Cardiac muscle cell (in vitro differentiated cells and primary cell): ENCODE measurements around the gene RAD51D. TPM values are rescaled to one million over a fixed set of nuclear protein-coding genes. Genes with fewer than 3 reads are reported as not detected.
"Not testable (repeated sequence)": the region's sequence is repeated elsewhere in the genome, so short reads cannot be mapped to it uniquely, and the experiment has no call there.

Experiments used
- DNase-seq, 2 donors: peaks; one replicate each; pipeline versions ENCODE4 v3.0.0 to v3.0.0-alpha.2; 2010 to 2017; ENCODE audit warnings: low read depth in 1 of 2, low spot score in 1 of 2
- H3K27ac ChIP-seq: fragments of 200-600 bp; sonication (generic); 2 replicates; pipeline ENCODE4 v1.5.1; 2016
- H3K27me3 ChIP-seq: fragments of 200-600 bp; sonication (generic); 2 replicates; pipeline ENCODE4 v1.6.0; 2016; ENCODE audit warnings: control low read depth
- H3K36me3 ChIP-seq: fragments of 200-600 bp; sonication (generic); 2 replicates; pipeline ENCODE4 v1.5.1; 2016; ENCODE audit warnings: control low read depth
- H3K4me1 ChIP-seq: fragments of 200-600 bp; sonication (generic); 2 replicates; pipeline ENCODE4 v1.8.1; 2017; ENCODE audit warnings: low read depth, mild to moderate bottlenecking, mixed run types
- H3K4me3 ChIP-seq: fragments of 200-600 bp; sonication (generic); 2 replicates; pipeline ENCODE4 v1.5.1; 2016; ENCODE audit warnings: mild to moderate bottlenecking
- H3K9me3 ChIP-seq: fragments of 200-600 bp; sonication (generic); 2 replicates; pipeline ENCODE4 v1.5.1; 2017; ENCODE audit warnings: low read depth, mild to moderate bottlenecking, control low read depth
- CTCF ChIP-seq: IDR thresholded peaks from 2 replicates; pipeline ENCODE4 v1.5.1; 2012; ENCODE audit warnings: low read depth, mild to moderate bottlenecking, low read length
- polyA plus RNA-seq: library from polyadenylated mRNA; unstranded; fragments of >200 nt; fragmentation: Nextera tagmentation; extraction: Ambion mirVana; gene quantifications from 2 replicates; pipeline ENCODE4 v1.2.1, GENCODE V29; 2016
- total RNA-seq: library from RNA; depleted of rRNA; stranded (reverse); fragments of >200 nt; gene quantifications from 2 replicates; pipeline ENCODE4 v1.2.3, GENCODE V29; 2016

RAD51D gene
- total and polyA plus RNA-seq, 2 experiments from 2014 or later, result 5.8 to 14.0 TPM

GRCh38 chr17:35101036-35101435, 18.6 kb downstream of the RAD51D start:
- H3K27me3 ChIP-seq, result no peaks in the 10 kb centered on the region
- DNase-seq, result no peak
- no peak overlapping the region for H3K4me3 ChIP-seq
- no peaks in the 10 kb centered on the region for H3K4me1 ChIP-seq
- no peaks in the 10 kb centered on the region for H3K9me3 ChIP-seq
- peaks cover 6% of the 10 kb centered on the region for H3K36me3 ChIP-seq
- TF ChIP-seq CTCF, result no peak
- no peak overlapping the region for H3K27ac ChIP-seq

GRCh38 chr17:35099908-35100307, 19.8 kb downstream of the RAD51D start:
- no peak overlapping the region for H3K27ac ChIP-seq
- no peaks in the 10 kb centered on the region for H3K4me1 ChIP-seq
- H3K9me3 ChIP-seq, result no peaks in the 10 kb centered on the region
- H3K36me3 ChIP-seq, result peaks cover 3% of the 10 kb centered on the region
- H3K27me3 ChIP-seq, result no peaks in the 10 kb centered on the region
- H3K4me3 ChIP-seq, result no peak overlapping the region
- no peak for TF ChIP-seq CTCF
- DNase-seq, result no peak

GRCh38 chr17:35097776-35098175, 21.9 kb downstream of the RAD51D start:
- H3K27ac ChIP-seq, result no peak overlapping the region
- H3K4me1 ChIP-seq, result no peaks in the 10 kb centered on the region
- no peak overlapping the region for H3K4me3 ChIP-seq
- H3K9me3 ChIP-seq, result no peaks in the 10 kb centered on the region
- peaks cover 3% of the 10 kb centered on the region for H3K36me3 ChIP-seq
- H3K27me3 ChIP-seq, result no peaks in the 10 kb centered on the region
- TF ChIP-seq CTCF, result no peak
- DNase-seq, result no peak

DNA sequence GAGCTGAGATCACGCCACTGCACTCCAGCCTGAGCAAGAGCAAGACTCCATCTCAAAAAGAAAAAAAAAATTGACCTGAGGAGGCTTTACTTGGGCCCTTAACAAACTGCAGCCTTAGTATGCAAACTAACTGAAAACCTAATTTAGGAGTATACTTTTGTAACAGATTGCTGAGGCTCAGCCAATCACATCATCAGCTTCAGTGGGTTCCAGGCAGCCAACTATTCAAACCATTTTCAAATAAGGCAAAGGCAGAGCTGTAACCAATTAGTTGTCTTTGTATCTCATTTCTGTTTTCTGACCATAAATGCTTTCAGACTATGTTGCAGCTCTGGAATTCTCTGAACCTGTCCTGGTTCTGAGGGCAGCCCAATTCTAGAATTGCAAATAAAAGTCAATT, 23.9 kb downstream of the RAD51D start:
- no peak for TF ChIP-seq CTCF
- peaks cover 3% of the 10 kb centered on the region for H3K36me3 ChIP-seq
- DNase-seq, result no peak
- no peaks in the 10 kb centered on the region for H3K4me1 ChIP-seq
- no peak overlapping the region for H3K27ac ChIP-seq
- H3K27me3 ChIP-seq, result no peaks in the 10 kb centered on the region
- H3K4me3 ChIP-seq, result no peak overlapping the region
- no peaks in the 10 kb centered on the region for H3K9me3 ChIP-seq

DNA sequence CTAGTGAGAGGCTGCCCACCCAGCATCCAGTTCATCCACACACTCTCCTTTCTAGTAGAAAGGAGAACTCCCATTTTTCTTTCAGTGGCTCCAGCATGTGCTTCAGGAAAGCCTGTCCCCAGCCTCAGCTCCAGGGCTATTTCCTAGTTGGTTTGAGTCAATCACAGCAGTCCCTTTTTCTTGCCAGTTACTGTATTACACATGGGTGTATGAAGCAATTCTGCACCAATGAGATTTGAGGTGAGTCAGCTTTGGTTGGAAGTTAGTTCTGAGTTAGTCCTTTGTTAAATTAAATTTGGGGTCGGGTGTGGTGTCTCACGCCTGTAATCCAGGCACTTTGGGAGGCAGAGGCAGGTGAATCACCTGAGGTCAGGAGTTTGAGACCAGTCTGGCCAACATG, 24.8 kb downstream of the RAD51D start:
- peak in 1 of 2 donors; percentile 85 for DNase-seq
- H3K27ac ChIP-seq, result no peak overlapping the region
- no peaks in the 10 kb centered on the region for H3K9me3 ChIP-seq
- H3K4me1 ChIP-seq, result no peaks in the 10 kb centered on the region
- no peak for TF ChIP-seq CTCF
- H3K27me3 ChIP-seq, result no peaks in the 10 kb centered on the region
- no peaks in the 10 kb centered on the region for H3K36me3 ChIP-seq
- no peak overlapping the region for H3K4me3 ChIP-seq

DNA sequence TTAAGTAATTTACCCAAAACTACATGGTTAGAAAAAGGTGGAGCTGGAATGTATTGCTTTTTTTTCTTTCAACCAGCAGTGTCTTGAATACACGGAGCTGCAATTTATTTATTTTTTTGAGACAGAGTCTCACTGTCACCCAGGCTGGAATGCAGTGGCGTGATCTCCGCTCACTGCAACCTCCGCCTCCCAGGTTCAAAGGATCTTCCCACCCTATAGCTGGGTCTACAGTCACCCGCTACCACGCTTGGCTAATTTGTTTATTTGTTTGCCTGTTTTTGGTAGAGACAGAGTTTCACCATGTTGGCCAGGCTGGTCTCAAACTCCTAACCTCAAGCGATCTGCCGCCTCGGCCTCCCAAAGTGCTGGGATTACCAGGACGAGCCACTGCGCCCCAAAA, 29.0 kb downstream of the RAD51D start:
- H3K27me3 ChIP-seq, H3K4me1 ChIP-seq, H3K27ac ChIP-seq, H3K36me3 ChIP-seq, H3K9me3 ChIP-seq, H3K4me3 ChIP-seq, DNase-seq: not testable (repeated sequence)
